GDM1 (cell line): ENCODE results near the gene CHPT1.

Experiments
- DNase-seq: peaks from one replicate; lab custom pipeline; 2025; lab: John Stamatoyannopoulos, UW

The CHPT1 gene

GRCh38 chr12:101685092-101685491 lies 12.3 kb upstream of the CHPT1 start:
- DNase-seq = no peak

DNA sequence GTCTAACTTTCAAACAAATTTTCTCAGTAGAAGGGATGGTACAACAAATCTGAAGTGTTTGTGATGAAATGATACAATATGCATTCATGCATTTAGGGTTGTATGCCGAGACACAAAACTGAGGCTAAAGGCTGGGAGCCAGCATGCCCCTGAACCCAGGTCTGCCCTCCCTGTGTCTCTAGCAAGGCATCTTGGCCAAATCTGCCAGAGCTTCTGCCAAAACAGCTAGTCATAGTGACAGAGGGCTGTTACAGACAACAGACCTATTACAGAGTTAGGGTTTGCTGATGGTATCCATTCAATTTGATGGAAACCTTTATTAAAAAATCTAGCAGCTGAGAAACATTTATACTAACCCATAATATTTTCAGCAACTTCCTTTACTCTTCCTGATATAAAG lies 11.3 kb upstream of the CHPT1 start:
- DNase-seq = no peak

GRCh38 chr12:101690544-101691098 lies 6.8 kb upstream of the CHPT1 start:
- no peak for DNase-seq

GRCh38 chr12:101691503-101692096 lies 5.8 kb upstream of the CHPT1 start:
- no peak for DNase-seq

- no peak for DNase-seq
Measured at GRCh38 chr12:101694297-101694848, 3.1 kb upstream of the CHPT1 start.

GRCh38 chr12:101694986-101695385 lies 2.5 kb upstream of the CHPT1 start:
- DNase-seq = no peak

DNA sequence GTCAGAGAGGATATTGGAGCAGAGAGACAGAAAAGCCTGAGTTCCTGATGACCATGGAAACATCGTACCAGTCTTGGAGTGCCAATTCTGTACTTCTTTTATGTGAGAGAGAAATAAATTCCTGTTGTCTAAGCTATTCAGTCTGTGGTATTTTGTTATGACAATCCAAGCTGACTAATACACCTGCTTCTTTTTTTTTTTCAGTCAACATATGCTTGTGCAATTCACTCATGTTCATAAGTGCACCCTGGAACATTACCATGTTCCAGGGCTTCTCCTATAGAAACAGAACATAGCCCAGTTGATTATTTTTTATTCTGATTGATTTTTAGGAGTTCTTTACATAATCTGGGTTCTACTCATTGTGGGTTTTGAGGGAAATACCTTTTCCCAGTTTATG lies 1.7 kb upstream of the CHPT1 start:
- DNase-seq = no peak

GRCh38 chr12:101696251-101697196 lies 916 bp upstream of the CHPT1 start:
- DNase-seq = no peak

- DNase-seq = no peak
Measured at GRCh38 chr12:101697930-101698799, 725 bp downstream of the CHPT1 start.

GRCh38 chr12:101698800-101699347 lies 1.4 kb downstream of the CHPT1 start:
- no peak for DNase-seq

DNA sequence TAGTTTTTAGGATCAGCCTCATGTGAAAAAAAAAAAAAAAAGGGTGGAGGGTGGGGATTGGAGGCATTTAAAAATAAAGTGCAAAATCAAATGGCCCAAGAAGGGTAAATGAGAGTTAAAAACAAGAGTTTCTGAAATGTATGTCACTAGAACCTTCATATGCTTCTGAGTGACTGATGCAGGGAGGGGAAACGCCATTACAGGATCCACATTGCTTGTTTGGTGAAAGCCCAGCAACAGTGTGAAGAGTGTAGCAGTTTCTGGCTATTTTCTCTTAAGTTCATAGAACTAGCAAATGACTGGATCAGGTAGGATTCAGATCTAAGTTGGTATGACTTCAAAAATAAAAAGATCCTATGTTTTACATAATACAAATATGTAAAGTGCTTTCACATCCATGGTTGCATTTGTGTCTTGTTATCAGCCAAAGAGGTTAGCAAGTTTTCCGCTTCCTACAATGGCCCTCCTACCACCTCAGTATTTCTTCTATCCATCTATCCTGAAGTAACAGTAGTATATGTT lies 2.9 kb downstream of the CHPT1 start:
- no peak for DNase-seq

GRCh38 chr12:101703487-101703886 lies 6.0 kb downstream of the CHPT1 start:
- DNase-seq = no peak

DNA sequence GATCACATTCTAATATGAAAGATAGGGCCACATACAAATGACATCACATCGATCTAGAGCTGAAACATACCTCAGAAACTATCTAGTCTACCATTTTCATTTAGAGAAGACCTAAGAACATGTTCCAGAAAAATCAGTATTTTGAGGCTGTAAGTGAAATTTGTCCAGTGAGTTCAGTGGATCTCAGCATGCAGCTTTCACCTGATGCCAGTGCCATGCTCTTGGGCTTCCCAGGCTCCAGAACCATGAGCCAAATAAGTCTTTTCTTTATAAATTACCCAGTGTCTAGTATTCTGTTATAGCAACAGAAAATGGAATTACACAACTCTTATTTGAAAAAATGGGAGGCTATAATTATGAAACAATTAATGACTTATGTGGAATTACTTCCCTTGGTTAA lies 9.0 kb downstream of the CHPT1 start:
- no peak for DNase-seq

DNA sequence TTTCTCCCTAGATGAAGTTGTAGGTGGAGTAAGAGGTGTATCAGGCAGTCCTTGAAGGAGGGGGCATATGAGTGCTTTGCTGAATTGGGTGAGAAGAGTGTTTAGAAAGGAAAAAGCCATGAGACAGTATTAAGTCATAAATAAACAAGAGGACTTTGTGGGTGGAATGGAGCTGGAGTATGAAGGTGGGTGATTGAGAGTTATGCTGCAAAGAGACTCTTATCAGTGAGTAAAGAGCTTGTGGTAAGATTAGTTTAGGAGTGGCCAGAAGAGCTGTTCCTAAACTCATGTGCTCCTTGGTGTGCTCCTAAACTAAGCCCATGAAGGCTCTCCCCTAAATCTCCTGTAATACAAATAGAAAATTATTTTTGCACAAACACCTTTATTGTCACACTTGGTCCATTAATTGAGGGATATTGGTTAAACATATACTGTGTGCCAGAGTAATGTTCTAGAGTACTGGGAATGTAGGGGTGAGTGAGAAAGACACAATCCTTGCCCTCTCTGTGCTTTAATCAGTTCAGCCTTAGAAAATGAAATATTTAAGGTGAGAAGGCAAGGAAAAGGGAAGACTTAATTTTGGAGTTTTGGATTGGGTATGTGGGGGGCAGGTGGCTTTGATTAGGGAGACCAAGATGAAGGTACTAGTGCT lies 9.8 kb downstream of the CHPT1 start:
- no peak for DNase-seq

GRCh38 chr12:101710288-101710687 lies 12.8 kb downstream of the CHPT1 start:
- DNase-seq = no peak

GRCh38 chr12:101713059-101713682 lies 15.7 kb downstream of the CHPT1 start:
- no peak for DNase-seq

DNA sequence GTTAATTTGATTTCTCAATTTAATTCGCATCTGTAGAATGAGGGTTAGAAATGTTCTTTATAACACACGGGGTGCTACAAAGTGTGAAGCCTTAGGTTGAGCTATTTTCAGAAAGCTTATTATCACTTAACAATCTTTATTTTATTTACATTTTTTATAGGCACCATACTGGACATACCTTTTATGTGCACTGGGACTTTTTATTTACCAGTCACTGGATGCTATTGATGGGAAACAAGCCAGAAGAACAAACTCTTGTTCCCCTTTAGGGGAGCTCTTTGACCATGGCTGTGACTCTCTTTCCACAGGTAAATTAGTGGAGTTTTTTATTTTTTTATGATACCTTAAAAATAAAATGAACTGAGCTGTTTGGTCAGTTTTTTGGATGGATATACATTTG lies 16.5 kb downstream of the CHPT1 start:
- DNase-seq = no peak

- no peak for DNase-seq
Measured at GRCh38 chr12:101714877-101715444, 17.5 kb downstream of the CHPT1 start.

DNA sequence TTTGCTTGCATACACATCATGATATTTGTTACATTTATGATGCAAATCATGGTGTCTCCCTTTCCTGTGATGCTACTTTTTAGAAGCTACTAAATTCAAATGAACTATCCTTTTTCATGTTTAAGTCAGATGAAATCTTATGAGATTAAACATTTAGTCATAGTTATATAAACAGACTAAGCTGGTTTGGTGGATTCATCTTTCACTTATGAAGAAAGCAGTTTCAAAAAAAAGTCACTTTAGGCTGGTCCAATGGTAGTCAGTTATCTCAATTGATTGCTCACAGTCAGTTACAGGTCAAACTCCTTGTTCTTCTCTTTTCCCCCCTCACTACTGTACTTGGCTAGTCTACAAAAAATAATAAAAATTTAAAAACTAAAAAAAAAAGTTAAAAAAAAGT lies 22.1 kb downstream of the CHPT1 start:
- no peak for DNase-seq

DNA sequence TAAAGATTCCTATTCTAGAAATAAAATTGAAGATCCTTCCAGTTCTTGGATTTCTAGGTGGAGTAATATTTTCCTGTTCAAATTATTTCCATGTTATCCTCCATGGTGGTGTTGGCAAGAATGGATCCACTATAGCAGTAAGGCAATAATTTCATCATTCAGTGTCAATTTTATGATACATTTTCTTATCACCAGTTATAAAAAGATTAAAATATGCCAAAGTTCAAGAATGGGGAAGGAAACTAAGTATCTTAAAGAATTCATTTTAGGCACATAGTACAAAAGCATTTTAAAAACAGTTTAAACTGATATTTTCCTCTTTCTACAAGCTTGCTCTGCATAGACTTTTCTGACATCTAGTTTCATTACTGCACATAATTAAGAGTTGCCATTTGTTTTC lies 22.7 kb downstream of the CHPT1 start:
- no peak for DNase-seq
